Uterus (tissue), 4 donors: ENCODE results near the gene CREB3L1. TPM values are rescaled to one million over a fixed set of nuclear protein-coding genes. Genes with fewer than 3 reads are reported as not detected.

ENCODE experiments used
- DNase-seq, 2 donors: peaks; one replicate each; pipeline ENCODE4 v3.0.0-alpha.2; 2019 to 2020
- H3K27ac ChIP-seq, 2 donors: fragments of 200-600 bp; sonication (generic); 1 replicate in 1 of 2; 2 replicates in 1 of 2; pipeline ENCODE4 v1.5.1; 2016 to 2018
- H3K27me3 ChIP-seq, 2 donors: fragments of 200-600 bp; sonication (generic); one replicate each; pipeline ENCODE4 v1.5.1; 2018 to 2019; ENCODE audit warnings: control low read depth in 1 of 2
- H3K36me3 ChIP-seq, 2 donors: fragments of 200-600 bp; sonication (generic); one replicate each; pipeline ENCODE4 v1.5.1; 2019; ENCODE audit warnings: control low read depth in 1 of 2
- H3K4me1 ChIP-seq, 2 donors: fragments of 200-600 bp; sonication (generic); one replicate each; pipeline ENCODE4 v1.5.1; 2018 to 2019; ENCODE audit warnings: control low read depth in 1 of 2
- H3K4me3 ChIP-seq, 2 donors: fragments of 200-600 bp; sonication (generic); 1 replicate in 1 of 2; 2 replicates in 1 of 2; pipeline ENCODE4 v1.5.1; 2018 to 2019; ENCODE audit warnings: mild to moderate bottlenecking in 1 of 2
- H3K9me3 ChIP-seq, 2 donors: fragments of 200-600 bp; sonication (generic); one replicate each; pipeline ENCODE4 v1.5.1; 2019; ENCODE audit warnings: control low read depth in 1 of 2
- POLR2A ChIP-seq, 2 donors: fragments of 450-650 bp; IDR thresholded peaks; one replicate each; pipeline ENCODE4 v1.6.1; 2016; ENCODE audit warnings: antibody characterized with exemption in 2 of 2, mild to moderate bottlenecking in 1 of 2, moderate library complexity in 1 of 2
- intact Hi-C: fragments of 100-400 bp; cut with DNase I; formaldehyde crosslinking; loops from one replicate; pipeline ENCODE4 v1.15.1; 2023; ENCODE audit warnings: low total_unique reads
- total RNA-seq, 4 donors: library from RNA; depleted of rRNA in 3 of 4; stranded (reverse); fragments of >200 nt in 3 of 4; gene quantifications; one replicate each; pipeline versions ENCODE4 v1.1.0 to v1.2.4, GENCODE V29; 2014 to 2023
- TF ChIP-seq, protein P1 (sequence below), 4 experiments: fragments of 200-600 bp in 2 of 4; fragments of 450-650 bp in 2 of 4; sonication (generic) in 2 of 4; IDR thresholded peaks; one replicate each; pipeline ENCODE4 v1.5.1; 2016 to 2019; ENCODE audit warnings: antibody characterized with exemption in 4 of 4, mild to moderate bottlenecking in 2 of 4, moderate library complexity in 1 of 4
- donor health status: DM: yes; HTN: yes; CAD: no.

The CREB3L1 gene
- total RNA-seq, 4 donors from 2014 or later = 2.0 to 20.8 (median 14.8) TPM; not detected in 1

DNA sequence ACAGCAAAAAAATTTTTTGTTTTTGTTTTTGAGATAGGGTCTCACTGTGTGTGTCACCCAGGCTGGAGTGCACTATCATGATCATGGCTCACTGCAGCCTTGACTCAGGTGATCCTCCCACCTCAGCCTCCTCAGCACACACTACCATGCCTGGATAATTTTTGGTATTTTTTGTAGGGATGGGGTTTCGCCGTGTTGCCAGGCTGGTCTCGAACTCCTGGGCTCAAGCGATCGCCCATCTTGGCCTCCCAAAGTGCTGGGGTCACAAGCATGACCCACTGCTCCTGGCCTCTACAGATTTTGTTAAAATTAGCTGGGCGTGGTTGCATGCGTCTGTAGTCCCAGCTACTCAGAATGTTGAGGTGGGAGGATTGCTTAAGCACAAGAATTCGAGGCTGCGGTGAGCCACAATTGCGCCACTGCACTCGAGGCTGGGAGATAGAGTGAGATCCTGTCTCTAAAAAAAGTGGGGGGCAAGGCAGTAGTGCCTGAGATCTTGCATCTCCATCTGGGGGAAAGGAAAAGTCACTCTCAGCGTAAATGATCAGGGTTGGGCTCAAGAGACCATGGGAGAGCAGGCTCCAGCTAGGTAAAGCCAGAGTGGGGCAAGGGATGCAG is 59.2 kb downstream of the CREB3L1 start:
- Histone ChIP-seq H3K36me3 (no peaks in the 10 kb centered on the region), H3K27ac (no peak overlapping the region), H3K4me1 (peaks cover 0 to 12% of the 10 kb centered on the region in 2 donors), H3K9me3 (no peaks in the 10 kb centered on the region), H3K27me3 (peaks cover 3 to 11% of the 10 kb centered on the region in 2 donors), H3K4me3 (no peak overlapping the region)
- DNase-seq = no peak
- no peak for TF ChIP-seq POLR2A (IDR thresholded peaks at IDR 0.05)
- TF ChIP-seq, protein P1, sequence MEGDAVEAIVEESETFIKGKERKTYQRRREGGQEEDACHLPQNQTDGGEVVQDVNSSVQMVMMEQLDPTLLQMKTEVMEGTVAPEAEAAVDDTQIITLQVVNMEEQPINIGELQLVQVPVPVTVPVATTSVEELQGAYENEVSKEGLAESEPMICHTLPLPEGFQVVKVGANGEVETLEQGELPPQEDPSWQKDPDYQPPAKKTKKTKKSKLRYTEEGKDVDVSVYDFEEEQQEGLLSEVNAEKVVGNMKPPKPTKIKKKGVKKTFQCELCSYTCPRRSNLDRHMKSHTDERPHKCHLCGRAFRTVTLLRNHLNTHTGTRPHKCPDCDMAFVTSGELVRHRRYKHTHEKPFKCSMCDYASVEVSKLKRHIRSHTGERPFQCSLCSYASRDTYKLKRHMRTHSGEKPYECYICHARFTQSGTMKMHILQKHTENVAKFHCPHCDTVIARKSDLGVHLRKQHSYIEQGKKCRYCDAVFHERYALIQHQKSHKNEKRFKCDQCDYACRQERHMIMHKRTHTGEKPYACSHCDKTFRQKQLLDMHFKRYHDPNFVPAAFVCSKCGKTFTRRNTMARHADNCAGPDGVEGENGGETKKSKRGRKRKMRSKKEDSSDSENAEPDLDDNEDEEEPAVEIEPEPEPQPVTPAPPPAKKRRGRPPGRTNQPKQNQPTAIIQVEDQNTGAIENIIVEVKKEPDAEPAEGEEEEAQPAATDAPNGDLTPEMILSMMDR (IDR thresholded peaks at IDR 0.05) = no peak
- intact Hi-C loops = no loop called here

DNA sequence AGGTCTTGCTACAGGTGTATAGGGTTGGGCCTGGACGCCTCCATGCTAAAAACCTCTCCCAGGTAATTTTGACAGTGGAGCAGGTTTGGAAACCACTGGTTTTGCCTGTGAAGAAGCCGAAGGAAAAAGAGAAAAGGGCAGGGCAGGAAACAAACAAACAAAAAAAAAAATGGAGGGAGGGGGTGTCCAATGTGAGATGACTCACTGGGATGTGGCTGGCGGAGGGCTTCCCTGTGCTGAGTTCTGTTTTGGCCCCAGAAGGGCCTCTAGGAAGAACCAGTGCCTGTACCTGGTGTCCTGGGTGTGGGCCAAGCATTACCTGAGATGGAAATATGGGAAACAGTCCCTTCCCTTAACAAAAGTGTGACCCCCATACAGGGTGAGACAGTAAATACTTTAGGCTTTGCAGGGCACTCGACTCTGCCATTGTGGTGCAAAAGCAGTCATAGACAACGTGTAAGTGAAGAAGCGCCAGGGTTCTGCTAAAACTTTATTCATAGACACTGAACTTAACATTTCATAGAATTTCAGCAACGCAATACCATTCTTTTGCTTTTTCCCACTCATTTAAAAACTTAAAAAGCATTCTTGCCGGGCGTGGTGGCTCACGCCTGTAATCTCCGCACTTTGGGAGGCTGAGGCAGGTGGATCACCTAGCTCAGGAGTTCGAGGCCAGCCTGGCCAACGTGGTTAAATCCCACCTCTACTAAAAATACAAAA is 60.3 kb downstream of the CREB3L1 start:
- intact Hi-C loops = no loop called here
- H3K27ac ChIP-seq = peak overlapping the region in 1 of 2 donors; percentile 66

DNA sequence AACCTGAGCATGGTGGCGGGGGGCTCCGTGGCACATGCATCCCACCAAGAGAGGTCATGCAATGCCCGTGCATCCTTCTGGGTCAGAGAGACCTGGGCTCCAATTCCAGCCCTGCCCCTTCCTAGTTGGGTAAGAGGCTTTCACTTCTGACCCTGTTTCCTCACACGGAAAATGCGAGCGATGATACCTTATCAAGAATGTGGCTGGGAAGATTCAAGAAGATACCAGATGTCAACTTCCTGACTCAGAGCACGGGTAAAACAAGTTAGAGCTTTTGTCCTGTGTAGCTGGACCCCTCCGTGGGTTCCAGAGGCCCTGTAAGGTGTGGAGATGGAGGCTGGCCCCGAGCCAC is 61.1 kb downstream of the CREB3L1 start:
- Histone ChIP-seq H3K36me3 (no peaks in the 10 kb centered on the region), H3K4me3 (peak overlapping the region in 1 of 2 donors; percentile 2), H3K9me3 (no peaks in the 10 kb centered on the region), H3K27me3 (no peaks in the 10 kb centered on the region), H3K4me1 (no peaks in the 10 kb centered on the region), H3K27ac (peak overlapping the region; percentile 50 to 66)
- no peak for DNase-seq
- TF ChIP-seq, protein P1 (IDR thresholded peaks at IDR 0.05) = no peak
- no peak for TF ChIP-seq POLR2A (IDR thresholded peaks at IDR 0.05)
- intact Hi-C loops = no loop called here

More for the DNA sequence above, 60.3 kb downstream of the CREB3L1 start:
- no peaks in the 10 kb centered on the region for H3K36me3 ChIP-seq
- no peak overlapping the region for H3K4me3 ChIP-seq
- H3K4me1 ChIP-seq = peaks cover 0 to 6% of the 10 kb centered on the region in 2 donors
- DNase-seq = no peak
- H3K27me3 ChIP-seq = peaks cover 0 to 6% of the 10 kb centered on the region in 2 donors
- TF ChIP-seq POLR2A (IDR thresholded peaks at IDR 0.05) = no peak
- TF ChIP-seq, protein P1 (IDR thresholded peaks at IDR 0.05) = no peak
- H3K9me3 ChIP-seq = no peaks in the 10 kb centered on the region

DNA sequence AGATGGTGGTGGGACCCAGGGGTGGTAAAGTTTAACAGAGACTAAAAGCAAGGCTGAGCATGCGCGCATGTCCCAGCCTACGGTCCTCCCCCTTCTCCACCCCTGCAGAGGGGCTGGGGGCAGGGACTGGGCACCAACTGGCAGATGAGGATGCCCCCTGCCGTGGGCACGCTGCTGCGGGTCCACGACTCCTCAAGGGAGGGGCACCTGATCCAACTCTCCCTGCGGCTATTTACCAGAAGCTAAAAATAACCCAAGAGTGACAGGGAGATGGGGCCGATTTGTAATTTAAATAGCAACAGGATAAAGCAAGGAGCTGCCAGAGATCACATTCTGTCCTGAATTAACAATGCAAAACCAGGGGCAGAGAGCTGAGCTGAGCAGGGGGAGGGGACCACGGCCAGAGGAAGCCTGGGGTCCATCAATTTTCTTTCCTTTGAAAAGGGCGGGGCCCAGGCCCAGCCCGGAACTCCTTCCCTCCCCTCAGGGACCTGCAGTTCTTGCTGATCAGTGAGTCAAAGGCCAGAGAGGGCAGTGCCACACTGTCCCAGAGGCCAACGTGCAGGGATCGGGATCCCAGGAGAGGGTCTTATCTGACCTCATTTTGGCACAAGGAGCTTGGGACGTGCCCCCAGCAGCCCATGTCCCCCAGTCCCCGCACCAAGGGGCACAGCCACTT is 61.7 kb downstream of the CREB3L1 start:
- Histone ChIP-seq H3K36me3 (no peaks in the 10 kb centered on the region), H3K9me3 (no peaks in the 10 kb centered on the region), H3K4me3 (peak overlapping the region in 1 of 2 donors; percentile 2), H3K27ac (peak overlapping the region; percentile 50 to 66), H3K27me3 (no peaks in the 10 kb centered on the region), H3K4me1 (no peaks in the 10 kb centered on the region)
- DNase-seq = no peak
- intact Hi-C loops = no loop called here
- TF ChIP-seq, protein P1 (IDR thresholded peaks at IDR 0.05) = no peak
- no peak for TF ChIP-seq POLR2A (IDR thresholded peaks at IDR 0.05)

DNA sequence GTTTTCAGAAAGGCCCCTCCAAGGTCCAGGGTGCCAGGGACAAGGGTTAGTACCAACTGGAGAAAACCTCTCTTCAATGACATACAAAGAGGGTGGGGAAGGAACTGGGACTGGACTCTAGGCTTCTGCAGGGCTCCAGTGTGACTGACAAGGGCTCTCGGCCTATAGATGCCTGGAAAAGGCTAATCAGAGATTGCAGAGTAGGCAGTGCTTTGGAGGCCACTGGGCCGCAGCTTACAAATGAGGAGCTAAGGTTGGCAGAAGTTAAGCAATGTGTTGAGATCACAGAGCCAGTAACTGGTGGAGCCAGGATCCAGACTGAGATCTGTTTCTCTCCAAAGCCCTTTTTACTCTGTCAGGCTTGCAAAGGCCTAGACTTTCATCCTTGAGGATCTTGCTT is 62.4 kb downstream of the CREB3L1 start:
- H3K4me1 ChIP-seq = no peaks in the 10 kb centered on the region
- H3K36me3 ChIP-seq = no peaks in the 10 kb centered on the region
- intact Hi-C loops = no loop called here
- H3K27me3 ChIP-seq = no peaks in the 10 kb centered on the region
- no peak for TF ChIP-seq POLR2A (IDR thresholded peaks at IDR 0.05)
- TF ChIP-seq, protein P1 (IDR thresholded peaks at IDR 0.05) = no peak
- no peak for DNase-seq
- H3K4me3 ChIP-seq = no peak overlapping the region
- H3K27ac ChIP-seq = peak overlapping the region in 1 of 2 donors; percentile 66
- no peaks in the 10 kb centered on the region for H3K9me3 ChIP-seq
